Measurements from ENCODE around the gene APOA4.
"Not testable (repeated sequence)": the region's sequence is repeated elsewhere in the genome, so short reads cannot be mapped to it uniquely, and the experiment has no call there.

The APOA4 gene

GRCh38 chr11:116842909-116843308, 19.8 kb upstream of the APOA4 start:
- H3K4me1 Mint-ChIP-seq: peaks cover 4% of the 10 kb centered on the region
- DNase-seq (ENCODE audit: low spot score in 2 of 2) (no peak), ATAC-seq (replicated peaks; ENCODE audit: extremely low read depth, poor library complexity, severe bottlenecking) (no peak)
- no peaks in the 10 kb centered on the region for H3K9me3 Mint-ChIP-seq
- no peak overlapping the region for H3K27ac Mint-ChIP-seq (ENCODE audit: low read depth)
- H3K36me3 Mint-ChIP-seq (ENCODE audit: insufficient read depth): peaks cover 24% of the 10 kb centered on the region
- no peaks in the 10 kb centered on the region for H3K27me3 Mint-ChIP-seq
- H3K4me3 Mint-ChIP-seq: no peak overlapping the region

GRCh38 chr11:116842117-116842516, 19.0 kb upstream of the APOA4 start:
- no peak for ATAC-seq (replicated peaks; ENCODE audit: extremely low read depth, poor library complexity, severe bottlenecking)
- H3K4me1 Mint-ChIP-seq: peaks cover 4% of the 10 kb centered on the region
- no peaks in the 10 kb centered on the region for H3K9me3 Mint-ChIP-seq
- H3K36me3 Mint-ChIP-seq (ENCODE audit: insufficient read depth): peaks cover 24% of the 10 kb centered on the region
- peak overlapping the region; percentile 42 for H3K27ac Mint-ChIP-seq (ENCODE audit: low read depth)
- no peak for DNase-seq (ENCODE audit: low spot score in 2 of 2)
- no peaks in the 10 kb centered on the region for H3K27me3 Mint-ChIP-seq
- no peak overlapping the region for H3K4me3 Mint-ChIP-seq

GRCh38 chr11:116840746-116841296, 17.7 kb upstream of the APOA4 start:
- Mint-ChIP-seq H3K27ac (ENCODE audit: low read depth) (no peak overlapping the region), H3K4me1 (peaks cover 10% of the 10 kb centered on the region), H3K36me3 (ENCODE audit: insufficient read depth) (peaks cover 22% of the 10 kb centered on the region), H3K9me3 (no peaks in the 10 kb centered on the region), H3K27me3 (no peaks in the 10 kb centered on the region), H3K4me3 (no peak overlapping the region)
- ATAC-seq (replicated peaks; ENCODE audit: extremely low read depth, poor library complexity, severe bottlenecking): no peak
- DNase-seq (ENCODE audit: low spot score in 2 of 2): no peak

- no peaks in the 10 kb centered on the region for H3K9me3 Mint-ChIP-seq
- no peaks in the 10 kb centered on the region for H3K27me3 Mint-ChIP-seq
- ATAC-seq (replicated peaks; ENCODE audit: extremely low read depth, poor library complexity, severe bottlenecking): no peak
- no peak overlapping the region for H3K4me3 Mint-ChIP-seq
- H3K36me3 Mint-ChIP-seq (ENCODE audit: insufficient read depth): peaks cover 18% of the 10 kb centered on the region
- H3K27ac Mint-ChIP-seq (ENCODE audit: low read depth): no peak overlapping the region
- peaks cover 14% of the 10 kb centered on the region for H3K4me1 Mint-ChIP-seq
- DNase-seq (ENCODE audit: low spot score in 2 of 2): no peak
Observed at GRCh38 chr11:116840224-116840745, 17.2 kb upstream of the APOA4 start.

GRCh38 chr11:116838321-116839084, 15.4 kb upstream of the APOA4 start:
- peaks cover 11% of the 10 kb centered on the region for H3K36me3 Mint-ChIP-seq (ENCODE audit: insufficient read depth)
- no peak overlapping the region for H3K4me3 Mint-ChIP-seq
- H3K27me3 Mint-ChIP-seq: no peaks in the 10 kb centered on the region
- H3K27ac Mint-ChIP-seq (ENCODE audit: low read depth): no peak overlapping the region
- H3K4me1 Mint-ChIP-seq: peaks cover 21% of the 10 kb centered on the region
- DNase-seq (ENCODE audit: low spot score in 2 of 2) (no peak), ATAC-seq (replicated peaks; ENCODE audit: extremely low read depth, poor library complexity, severe bottlenecking) (no peak)
- no peaks in the 10 kb centered on the region for H3K9me3 Mint-ChIP-seq

- peaks cover 17% of the 10 kb centered on the region for H3K4me1 Mint-ChIP-seq
- H3K9me3 Mint-ChIP-seq: no peaks in the 10 kb centered on the region
- H3K27ac Mint-ChIP-seq (ENCODE audit: low read depth): no peak within 1 kb of the TSS
- H3K36me3 Mint-ChIP-seq (ENCODE audit: insufficient read depth): peaks cover 4% of the 10 kb centered on the region
- ATAC-seq (replicated peaks; ENCODE audit: extremely low read depth, poor library complexity, severe bottlenecking) (no peak), DNase-seq (ENCODE audit: low spot score in 2 of 2) (no peak)
- H3K4me3 Mint-ChIP-seq: peak within 1 kb of the TSS; percentile 79
- no peaks in the 10 kb centered on the region for H3K27me3 Mint-ChIP-seq
Observed at GRCh38 chr11:116837231-116838091, 14.4 kb upstream of the APOA4 start, which contains the start of gene APOA1. Gene APOA1, minus strand, starts transcription at chr11:116837622. Its CDS starts 235 bp downstream, at chr11:116837387.

GRCh38 chr11:116836632-116836991, 13.5 kb upstream of the APOA4 start:
- ATAC-seq (replicated peaks; ENCODE audit: extremely low read depth, poor library complexity, severe bottlenecking) (no peak), DNase-seq (ENCODE audit: low spot score in 2 of 2) (no peak)
- peaks cover 4% of the 10 kb centered on the region for H3K36me3 Mint-ChIP-seq (ENCODE audit: insufficient read depth)
- H3K4me1 Mint-ChIP-seq: peaks cover 17% of the 10 kb centered on the region
- no peak overlapping the region for H3K27ac Mint-ChIP-seq (ENCODE audit: low read depth)
- H3K4me3 Mint-ChIP-seq: peak overlapping the region; percentile 79
- H3K27me3 Mint-ChIP-seq: no peaks in the 10 kb centered on the region
- no peaks in the 10 kb centered on the region for H3K9me3 Mint-ChIP-seq

GRCh38 chr11:116835791-116836631, 12.9 kb upstream of the APOA4 start:
- H3K36me3 Mint-ChIP-seq (ENCODE audit: insufficient read depth): peaks cover 4% of the 10 kb centered on the region
- H3K27me3 Mint-ChIP-seq: no peaks in the 10 kb centered on the region
- H3K27ac Mint-ChIP-seq (ENCODE audit: low read depth): peak overlapping the region; percentile 49
- no peaks in the 10 kb centered on the region for H3K9me3 Mint-ChIP-seq
- H3K4me3 Mint-ChIP-seq: peak overlapping the region; percentile 79
- peaks cover 17% of the 10 kb centered on the region for H3K4me1 Mint-ChIP-seq
- DNase-seq (ENCODE audit: low spot score in 2 of 2): peak; percentile 58 to 72
- ATAC-seq (replicated peaks; ENCODE audit: extremely low read depth, poor library complexity, severe bottlenecking): peak; percentile 93

GRCh38 chr11:116835042-116835772, 12.1 kb upstream of the APOA4 start:
- no peak for DNase-seq (ENCODE audit: low spot score in 2 of 2)
- H3K27ac Mint-ChIP-seq (ENCODE audit: low read depth): peak overlapping the region; percentile 78
- peaks cover 3% of the 10 kb centered on the region for H3K36me3 Mint-ChIP-seq (ENCODE audit: insufficient read depth)
- peak overlapping the region; percentile 79 for H3K4me3 Mint-ChIP-seq
- H3K9me3 Mint-ChIP-seq: no peaks in the 10 kb centered on the region
- H3K4me1 Mint-ChIP-seq: peaks cover 17% of the 10 kb centered on the region
- peak; percentile 2 for ATAC-seq (replicated peaks; ENCODE audit: extremely low read depth, poor library complexity, severe bottlenecking)
- H3K27me3 Mint-ChIP-seq: no peaks in the 10 kb centered on the region

GRCh38 chr11:116834535-116835041, 11.5 kb upstream of the APOA4 start:
- H3K27ac Mint-ChIP-seq (ENCODE audit: low read depth): peak overlapping the region; percentile 78
- H3K27me3 Mint-ChIP-seq; DNase-seq (ENCODE audit: low spot score in 2 of 2); H3K36me3 Mint-ChIP-seq (ENCODE audit: insufficient read depth); H3K9me3 Mint-ChIP-seq; ATAC-seq (replicated peaks; ENCODE audit: extremely low read depth, poor library complexity, severe bottlenecking): not testable (repeated sequence)
- peaks cover 17% of the 10 kb centered on the region for H3K4me1 Mint-ChIP-seq
- peak overlapping the region; percentile 79 for H3K4me3 Mint-ChIP-seq

GRCh38 chr11:116833816-116834534, 10.9 kb upstream of the APOA4 start:
- Mint-ChIP-seq H3K4me1 (peaks cover 17% of the 10 kb centered on the region), H3K9me3 (no peaks in the 10 kb centered on the region), H3K36me3 (ENCODE audit: insufficient read depth) (peaks cover 3% of the 10 kb centered on the region), H3K27ac (ENCODE audit: low read depth) (no peak overlapping the region), H3K27me3 (no peaks in the 10 kb centered on the region), H3K4me3 (peak overlapping the region; percentile 43)
- DNase-seq (ENCODE audit: low spot score in 2 of 2) (no peak), ATAC-seq (replicated peaks; ENCODE audit: extremely low read depth, poor library complexity, severe bottlenecking) (no peak)

All from central memory CD8-positive, alpha-beta T cell (primary cell).